ENCODE results near the gene PTGDS. TPM values are rescaled to one million over a fixed set of nuclear protein-coding genes. Genes with fewer than 3 reads are reported as not detected.

Gene PTGDS
- total RNA-seq, 2 experiments from 2014 or later = not detected

- Mint-ChIP-seq H3K4me1 (ENCODE audit: low read depth) (peaks cover 12% of the 10 kb centered on the region), H3K27me3 (no peaks in the 10 kb centered on the region), H3K4me3 (no peak overlapping the region), H3K36me3 (peaks cover 32% of the 10 kb centered on the region), H3K9me3 (no peaks in the 10 kb centered on the region), H3K27ac (peak overlapping the region; percentile 10)
- no peak for DNase-seq
- intact Hi-C loops (cut with micrococcal nuclease) = loop anchor here (10.0 kb wide), 1 partner anchor 93 kb away; the partner anchor contains the start of gene FUT7
- CTCF ChIA-PET = no interaction called here
- POLR2A ChIA-PET = no interaction called here
These were observed 35.8 kb upstream of the PTGDS start for GRCh38 chr9:136941231-136942111.

GRCh38 chr9:136942112-136942880 lies 35.0 kb upstream of the PTGDS start:
- Mint-ChIP-seq H3K27ac (peak overlapping the region; percentile 23), H3K9me3 (no peaks in the 10 kb centered on the region), H3K4me1 (ENCODE audit: low read depth) (peaks cover 12% of the 10 kb centered on the region), H3K4me3 (peak overlapping the region; percentile 41), H3K27me3 (no peaks in the 10 kb centered on the region), H3K36me3 (peaks cover 28% of the 10 kb centered on the region)
- POLR2A ChIA-PET = no interaction called here
- intact Hi-C loops (cut with micrococcal nuclease) = loop anchor here (10.0 kb wide), 1 partner anchor 93 kb away; the partner anchor contains the start of gene FUT7
- DNase-seq = no peak
- CTCF ChIA-PET = no interaction called here

GRCh38 chr9:136942881-136943230 lies 34.4 kb upstream of the PTGDS start:
- Mint-ChIP-seq H3K36me3 (peaks cover 27% of the 10 kb centered on the region), H3K27ac (peak overlapping the region; percentile 23), H3K4me3 (peak overlapping the region; percentile 66), H3K4me1 (ENCODE audit: low read depth) (peaks cover 12% of the 10 kb centered on the region), H3K27me3 (no peaks in the 10 kb centered on the region), H3K9me3 (no peaks in the 10 kb centered on the region)
- intact Hi-C loops (cut with micrococcal nuclease) = loop anchor here (10.0 kb wide), 1 partner anchor 92 kb away; the partner anchor contains the start of gene FUT7
- ChIA-PET POLR2A (no interaction called here), CTCF (interaction anchor here (3.4 kb wide), 1 partner anchor 100 kb away, joined by 13 read pairs; the partner anchor contains the start of gene AJM1)
- DNase-seq = no peak

GRCh38 chr9:136943291-136944211 lies 33.8 kb upstream of the PTGDS start:
- ChIA-PET CTCF (interaction anchor here (0.9 to 3.4 kb wide), 7 partner anchors 12 to 101 kb away, joined by 3 to 13 read pairs (median 7); partner anchors contain the start of genes AJM1 and PAXX), POLR2A (interaction anchor here (1.0 to 1.5 kb wide), 5 partner anchors 13 to 100 kb away, joined by 3 to 4 read pairs (median 3); partner anchors contain the start of gene TRAF2)
- Mint-ChIP-seq H3K36me3 (peaks cover 25% of the 10 kb centered on the region), H3K27me3 (no peaks in the 10 kb centered on the region), H3K27ac (peak overlapping the region; percentile 86), H3K4me3 (peak overlapping the region; percentile 80), H3K9me3 (no peaks in the 10 kb centered on the region), H3K4me1 (ENCODE audit: low read depth) (peaks cover 12% of the 10 kb centered on the region)
- peak; percentile 56 for DNase-seq
- intact Hi-C loops (cut with micrococcal nuclease) = loop anchor here (1.0 to 10.0 kb wide), 3 partner anchors 61 to 101 kb away; partner anchors contain the start of genes AJM1 and FUT7

- H3K27ac Mint-ChIP-seq = peak overlapping the region; percentile 86
- peak overlapping the region; percentile 80 for H3K4me3 Mint-ChIP-seq
- intact Hi-C loops (cut with micrococcal nuclease) = loop anchor here (1.0 to 10.0 kb wide), 3 partner anchors 62 to 101 kb away; partner anchors contain the start of genes AJM1 and FUT7
- ChIA-PET CTCF (interaction anchor here (0.9 to 3.4 kb wide), 7 partner anchors 12 to 102 kb away, joined by 3 to 13 read pairs (median 7); partner anchors contain the start of genes AJM1 and PAXX), POLR2A (interaction anchor here (0.6 to 1.5 kb wide), 7 partner anchors 14 to 101 kb away, joined by 3 to 4 read pairs (median 3); partner anchors contain the start of gene TRAF2)
- H3K27me3 Mint-ChIP-seq = no peaks in the 10 kb centered on the region
- H3K36me3 Mint-ChIP-seq = peaks cover 22% of the 10 kb centered on the region
- H3K4me1 Mint-ChIP-seq (ENCODE audit: low read depth) = peaks cover 12% of the 10 kb centered on the region
- no peak for DNase-seq
- no peaks in the 10 kb centered on the region for H3K9me3 Mint-ChIP-seq
These were observed 33.1 kb upstream of the PTGDS start for GRCh38 chr9:136944212-136944518.

GRCh38 chr9:136944519-136945332 lies 32.6 kb upstream of the PTGDS start, which contains the start of the genes C8G and FBXW5:
C8G (plus strand) TSS chr9:136945243; CDS start chr9:136945321, 78 bp downstream.
FBXW5 (minus strand) TSS chr9:136944738; CDS start chr9:136944083, 655 bp downstream.
- Mint-ChIP-seq H3K36me3 (peaks cover 17% of the 10 kb centered on the region), H3K27me3 (no peaks in the 10 kb centered on the region), H3K9me3 (no peaks in the 10 kb centered on the region), H3K4me1 (ENCODE audit: low read depth) (peaks cover 12% of the 10 kb centered on the region), H3K27ac (peak within 1 kb of the TSS; percentile 86), H3K4me3 (peak within 1 kb of the TSS; percentile 80)
- ChIA-PET POLR2A (interaction anchor here (0.6 to 1.5 kb wide), 7 partner anchors 15 to 102 kb away, joined by 3 to 4 read pairs (median 3); partner anchors contain the start of gene TRAF2), CTCF (interaction anchor here (0.7 to 3.4 kb wide), 10 partner anchors 13 to 102 kb away, joined by 3 to 13 read pairs (median 4); partner anchors contain the start of genes AJM1 and PAXX)
- DNase-seq = peak; percentile 96
- intact Hi-C loops (cut with micrococcal nuclease) = loop anchor here (1.0 to 10.0 kb wide), 4 partner anchors 48 to 102 kb away; partner anchors contain the start of genes AJM1, FUT7 and PAXX

GRCh38 chr9:136945333-136946227 lies 31.7 kb upstream of the PTGDS start:
- no peaks in the 10 kb centered on the region for H3K9me3 Mint-ChIP-seq
- H3K4me3 Mint-ChIP-seq = peak overlapping the region; percentile 38
- peaks cover 17% of the 10 kb centered on the region for H3K36me3 Mint-ChIP-seq
- DNase-seq = no peak
- ChIA-PET POLR2A (interaction anchor here (1.5 kb wide), 1 partner anchor 102 kb away, joined by 3 read pairs; no protein-coding TSS in a partner anchor), CTCF (interaction anchor here (0.7 to 3.4 kb wide), 7 partner anchors 14 to 103 kb away, joined by 3 to 13 read pairs (median 5); partner anchors contain the start of genes AJM1 and PAXX)
- peaks cover 12% of the 10 kb centered on the region for H3K4me1 Mint-ChIP-seq (ENCODE audit: low read depth)
- no peak overlapping the region for H3K27ac Mint-ChIP-seq
- no peaks in the 10 kb centered on the region for H3K27me3 Mint-ChIP-seq
- intact Hi-C loops (cut with micrococcal nuclease) = loop anchor here (2.0 to 10.0 kb wide), 3 partner anchors 47 to 103 kb away; partner anchors contain the start of genes AJM1, FUT7 and PAXX

- H3K4me3 Mint-ChIP-seq = no peak overlapping the region
- no peaks in the 10 kb centered on the region for H3K9me3 Mint-ChIP-seq
- intact Hi-C loops (cut with micrococcal nuclease) = loop anchor here (5.0 to 10.0 kb wide), 2 partner anchors 46 to 88 kb away; partner anchors contain the start of genes FUT7 and PAXX
- no peak for DNase-seq
- H3K27me3 Mint-ChIP-seq = no peaks in the 10 kb centered on the region
- H3K4me1 Mint-ChIP-seq (ENCODE audit: low read depth) = peaks cover 12% of the 10 kb centered on the region
- no peak overlapping the region for H3K27ac Mint-ChIP-seq
- ChIA-PET CTCF (interaction anchor here (1.2 to 3.4 kb wide), 6 partner anchors 28 to 139 kb away, joined by 3 to 49 read pairs (median 8); partner anchors contain the start of genes AJM1 and RABL6), POLR2A (no interaction called here)
- H3K36me3 Mint-ChIP-seq = peaks cover 10% of the 10 kb centered on the region
These were observed 30.9 kb upstream of the PTGDS start for GRCh38 chr9:136946228-136947027.

Measured in activated CD4-positive, alpha-beta memory T cell treated with anti-CD3 and anti-CD28 coated beads for 36 hours (primary cell).